GM12875 (cell line): Measurements from ENCODE around the gene SH3RF1.

Experiments used
- H3K4me3 ChIP-seq: one replicate; pipeline ENCODE4 v1.5.1; 2011; ENCODE audit warnings: low read depth, low read length, control low read depth
- CTCF ChIP-seq: IDR thresholded peaks from 2 replicates; pipeline ENCODE4 v1.5.1; 2011; ENCODE audit warnings: low read depth, mild to moderate bottlenecking, control low read depth, inconsistent platforms, low read length, moderate library complexity, borderline replicate concordance; ENCODE audit not compliant: insufficient read depth

Gene SH3RF1

GRCh38 chr4:169174247-169174646, 96.5 kb downstream of the SH3RF1 start:
- TF ChIP-seq CTCF: no peak
- no peak overlapping the region for H3K4me3 ChIP-seq

GRCh38 chr4:169167957-169168858, 102.5 kb downstream of the SH3RF1 start:
- TF ChIP-seq CTCF: no peak
- no peak overlapping the region for H3K4me3 ChIP-seq

- no peak overlapping the region for H3K4me3 ChIP-seq
- no peak for TF ChIP-seq CTCF
These were observed 105.9 kb downstream of the SH3RF1 start for GRCh38 chr4:169164669-169165415.

GRCh38 chr4:169163947-169164668, 106.6 kb downstream of the SH3RF1 start:
- no peak for TF ChIP-seq CTCF
- no peak overlapping the region for H3K4me3 ChIP-seq

- TF ChIP-seq CTCF: no peak
- H3K4me3 ChIP-seq: no peak overlapping the region
These were observed 107.3 kb downstream of the SH3RF1 start for GRCh38 chr4:169163495-169163894.

GRCh38 chr4:169160825-169161224, 109.9 kb downstream of the SH3RF1 start:
- no peak overlapping the region for H3K4me3 ChIP-seq
- TF ChIP-seq CTCF: no peak
